ENCODE measurements around the gene SCAF1.

- TF ChIP-seq, protein P1, sequence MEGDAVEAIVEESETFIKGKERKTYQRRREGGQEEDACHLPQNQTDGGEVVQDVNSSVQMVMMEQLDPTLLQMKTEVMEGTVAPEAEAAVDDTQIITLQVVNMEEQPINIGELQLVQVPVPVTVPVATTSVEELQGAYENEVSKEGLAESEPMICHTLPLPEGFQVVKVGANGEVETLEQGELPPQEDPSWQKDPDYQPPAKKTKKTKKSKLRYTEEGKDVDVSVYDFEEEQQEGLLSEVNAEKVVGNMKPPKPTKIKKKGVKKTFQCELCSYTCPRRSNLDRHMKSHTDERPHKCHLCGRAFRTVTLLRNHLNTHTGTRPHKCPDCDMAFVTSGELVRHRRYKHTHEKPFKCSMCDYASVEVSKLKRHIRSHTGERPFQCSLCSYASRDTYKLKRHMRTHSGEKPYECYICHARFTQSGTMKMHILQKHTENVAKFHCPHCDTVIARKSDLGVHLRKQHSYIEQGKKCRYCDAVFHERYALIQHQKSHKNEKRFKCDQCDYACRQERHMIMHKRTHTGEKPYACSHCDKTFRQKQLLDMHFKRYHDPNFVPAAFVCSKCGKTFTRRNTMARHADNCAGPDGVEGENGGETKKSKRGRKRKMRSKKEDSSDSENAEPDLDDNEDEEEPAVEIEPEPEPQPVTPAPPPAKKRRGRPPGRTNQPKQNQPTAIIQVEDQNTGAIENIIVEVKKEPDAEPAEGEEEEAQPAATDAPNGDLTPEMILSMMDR (IDR thresholded peaks at IDR 0.05): no peak
- TF ChIP-seq POLR2A (IDR thresholded peaks at IDR 0.05; ENCODE audit: low read depth) (no peak), POLR2AphosphoS5 (IDR thresholded peaks at IDR 0.05) (no peak), EP300 (IDR thresholded peaks at IDR 0.05) (no peak)
Measured at GRCh38 chr19:49699364-49699763, 57.4 kb downstream of the SCAF1 start.

All from esophagus muscularis mucosa (tissue), 4 donors.